A549 (cell line): ENCODE data around the gene INPP4B. TPM values are rescaled to one million over a fixed set of nuclear protein-coding genes. Genes with fewer than 3 reads are reported as not detected.

Source experiments
- ATAC-seq, 2 experiments: fragments of 200-7000 bp in 1 of 2; fragments of >200 bp in 1 of 2; cut with Nextera tagmentation in 1 of 2; cut with Tn5 transposase in 1 of 2; 3 replicates each; pipeline versions ENCODE4 v1.8.0 to v1.9.1; 2018 to 2020; ENCODE audit warnings: mild to moderate bottlenecking in 1 of 2, moderate library complexity in 1 of 2
- CTCF ChIA-PET: fragments of 300-600 bp; sonication (Branson Sonifier 250); formaldehyde crosslinking; extraction: SDS; loops from one replicate; lab custom pipeline; 2021; ENCODE audit warnings: antibody characterized with exemption, inconsistent platforms; lab: Yijun Ruan, JAX
- POLR2A ChIA-PET: fragments of 350-600 bp; formaldehyde crosslinking; extraction: SDS; loops from one replicate; lab custom pipeline; 2021; ENCODE audit warnings: antibody characterized with exemption, inconsistent platforms; lab: Yijun Ruan, JAX
- DNase-seq, 2 experiments: peaks; one replicate each; pipeline versions ENCODE4 v3.0.0 to v3.0.0-alpha.2; 2011 to 2016; ENCODE audit warnings: low read depth in 1 of 2, low spot score in 1 of 2
- FAIRE-seq: peaks from 2 replicates; lab custom pipeline; 2011; peaks lifted over from hg19 to GRCh38; lab: Jason Lieb, UNC
- H3K27ac ChIP-seq, 2 experiments: fragments of >200 bp; sonication (Bioruptor Twin); formaldehyde crosslinking; 3 replicates each; pipeline ENCODE4 v1.5.1; 2016 to 2017
- H3K4me1 ChIP-seq: fragments of >200 bp; sonication (Bioruptor Twin); formaldehyde crosslinking; 3 replicates; pipeline ENCODE4 v1.6.1; 2016
- H3K4me2 ChIP-seq: fragments of >200 bp; sonication (Bioruptor Twin); formaldehyde crosslinking; 3 replicates; pipeline ENCODE4 v1.6.1; 2016
- H3K4me3 ChIP-seq: fragments of >200 bp; sonication (Bioruptor Twin); formaldehyde crosslinking; 3 replicates; pipeline ENCODE4 v1.5.1; 2016
- H3K9me3 ChIP-seq: fragments of >200 bp; sonication (Bioruptor Twin); formaldehyde crosslinking; 3 replicates; pipeline ENCODE4 v1.6.1; 2016
- ATOH8 ChIP-seq: fragments of 250-450 bp; sonication (Bioruptor Pico); IDR thresholded peaks from 2 replicates; pipeline ENCODE4 v1.5.0; 2020; ENCODE audit warnings: low read depth, mild to moderate bottlenecking, moderate library complexity
- CBX2 ChIP-seq: fragments of 200-600 bp; sonication (generic); IDR thresholded peaks from 2 replicates; pipeline ENCODE4 v1.6.1; 2016; ENCODE audit warnings: low read depth, mild to moderate bottlenecking, borderline replicate concordance
- CBX8 ChIP-seq: fragments of 200-600 bp; sonication (generic); IDR thresholded peaks from 2 replicates; pipeline ENCODE4 v1.6.1; 2016
- CHD2 ChIP-seq: fragments of 150-350 bp; IDR thresholded peaks from 2 replicates; pipeline ENCODE4 v1.6.1; 2014; ENCODE audit warnings: low read length; ENCODE audit not compliant: partially characterized antibody
- CHD4 ChIP-seq: fragments of 200-600 bp; sonication (generic); IDR thresholded peaks from 2 replicates; pipeline ENCODE4 v1.6.1; 2016; ENCODE audit warnings: antibody characterized with exemption, mild to moderate bottlenecking, borderline replicate concordance
- CTCF ChIP-seq: fragments of >200 bp; sonication (Bioruptor Twin); formaldehyde crosslinking; IDR thresholded peaks from 3 replicates; pipeline ENCODE4 v1.5.1; 2016
- E2F6 ChIP-seq: IDR thresholded peaks from 2 replicates; pipeline ENCODE4 v1.6.1; 2012; ENCODE audit warnings: low read depth, borderline replicate concordance
- HOXB13 ChIP-seq: fragments of 250-450 bp; sonication (Bioruptor Pico); IDR thresholded peaks from 2 replicates; pipeline ENCODE4 v1.5.0; 2020; ENCODE audit warnings: low read depth, mild to moderate bottlenecking, moderate library complexity
- JUN ChIP-seq, 2 experiments: fragments of >200 bp; sonication (Bioruptor Twin); formaldehyde crosslinking; IDR thresholded peaks; 2 replicates in 1 of 2; 3 replicates in 1 of 2; pipeline ENCODE4 v1.6.1; 2016 to 2017
- JUNB ChIP-seq: fragments of >200 bp; sonication (Bioruptor Twin); formaldehyde crosslinking; IDR thresholded peaks from 2 replicates; pipeline ENCODE4 v1.6.1; 2016
- KDM1A ChIP-seq: fragments of 200-600 bp; sonication (generic); IDR thresholded peaks from 2 replicates; pipeline ENCODE4 v1.6.1; 2016; ENCODE audit warnings: low read depth, mild to moderate bottlenecking
- MAFK ChIP-seq: fragments of 450-650 bp; IDR thresholded peaks from 2 replicates; pipeline ENCODE4 v1.6.1; 2014; ENCODE audit not compliant: partially characterized antibody
- MAX ChIP-seq: IDR thresholded peaks from 2 replicates; pipeline ENCODE4 v1.6.1; 2012
- MAZ ChIP-seq: fragments of 150-350 bp; IDR thresholded peaks from 2 replicates; pipeline ENCODE4 v1.6.1; 2014; ENCODE audit warnings: antibody characterized with exemption, low read depth, low read length, borderline replicate concordance
- POLR2A ChIP-seq: IDR thresholded peaks from 2 replicates; pipeline ENCODE4 v1.6.1; 2012; ENCODE audit warnings: mild to moderate bottlenecking, low read length
- RAD21 ChIP-seq, 2 experiments: fragments of >200 bp in 1 of 2; sonication (Bioruptor Twin) in 1 of 2; formaldehyde crosslinking in 1 of 2; IDR thresholded peaks in 1 of 2; conservative IDR thresholded peaks in 1 of 2; 2 replicates in 1 of 2; 3 replicates in 1 of 2; pipeline ENCODE4 v1.6.1; 2012 to 2018; ENCODE audit warnings: inconsistent platforms in 1 of 2
- RARB ChIP-seq: fragments of 250-450 bp; sonication (Bioruptor Pico); IDR thresholded peaks from 2 replicates; pipeline ENCODE4 v1.8.0; 2021; ENCODE audit warnings: mild to moderate bottlenecking, moderate library complexity
- RNF2 ChIP-seq: fragments of 200-600 bp; sonication (generic); IDR thresholded peaks from 2 replicates; pipeline ENCODE4 v1.6.1; 2016; ENCODE audit warnings: low read depth, mild to moderate bottlenecking, antibody characterized with exemption, moderate library complexity, borderline replicate concordance
- SREBF2 ChIP-seq: fragments of 450-650 bp; IDR thresholded peaks from 2 replicates; pipeline ENCODE4 v1.6.1; 2014; ENCODE audit warnings: mild to moderate bottlenecking, moderate library complexity
- USF2 ChIP-seq: fragments of 450-650 bp; IDR thresholded peaks from 2 replicates; pipeline ENCODE4 v1.6.1; 2014; ENCODE audit warnings: antibody characterized with exemption
- ZC3H11A ChIP-seq: fragments of 450-650 bp; IDR thresholded peaks from 2 replicates; pipeline ENCODE4 v1.6.1; 2014; ENCODE audit warnings: antibody characterized with exemption, mild to moderate bottlenecking
- ZFP36 ChIP-seq: fragments of 450-650 bp; IDR thresholded peaks from 2 replicates; pipeline ENCODE4 v1.6.1; 2014; ENCODE audit warnings: borderline replicate concordance; ENCODE audit not compliant: partially characterized antibody
- WGBS: methylation state at CpG from one replicate; pipeline ENCODE4 v1.1.6; 2017; ENCODE audit errors: missing lambda C conversion rate; 5-methylcytosine and 5-hydroxymethylcytosine counted together
- polyA plus RNA-seq, 4 experiments: library from polyadenylated mRNA; depleted of rRNA in 3 of 4; stranded (reverse); fragments of >200 nt; fragmentation: RNase III in 1 of 4; extraction: RNeasy Plus Mini Kit Qiagen cat#74134 plus additional on column Dnase treatment in 1 of 4; gene quantifications; 2 replicates in 3 of 4; 3 replicates in 1 of 4; pipeline ENCODE4 v1.2.3, GENCODE V29; 2011 to 2017

The INPP4B gene
- polyA plus RNA-seq, 2 of the 4 experiments (the other 2 are of a cell fraction) = 7.2 to 14.9 TPM

GRCh38 chr4:142559986-142560385, 286.1 kb downstream of the INPP4B start:
- Histone ChIP-seq H3K4me2 (no peak overlapping the region), H3K27ac (no peak overlapping the region), H3K4me3 (no peak overlapping the region), H3K9me3 (no peaks in the 10 kb centered on the region), H3K4me1 (peaks cover 11% of the 10 kb centered on the region; the same call in 2 of the 3 replicates)
- FAIRE-seq (no peak), DNase-seq (no peak), ATAC-seq (no peak)
- TF ChIP-seq POLR2A (no peak), CHD2 (no peak), ATOH8 (CRISPR knock-in tag) (no peak), MAZ (no peak), RNF2 (no peak)
- 97% methylated on average over 4 of the region's 4 CpGs for WGBS
- CTCF ChIA-PET = no interaction called here
- POLR2A ChIA-PET = no interaction called here

GRCh38 chr4:142558851-142559250, 287.2 kb downstream of the INPP4B start:
- FAIRE-seq (no peak), DNase-seq (no peak), ATAC-seq (no peak)
- H3K9me3 ChIP-seq = no peaks in the 10 kb centered on the region
- no peak overlapping the region for H3K4me3 ChIP-seq
- peaks cover 11% of the 10 kb centered on the region; the same call in 2 of the 3 replicates for H3K4me1 ChIP-seq
- ChIA-PET CTCF (no interaction called here), POLR2A (interaction anchor here (0.6 kb wide), 1 partner anchor 206 kb away, joined by 3 read pairs; no protein-coding TSS in a partner anchor)
- no peak for TF ChIP-seq CBX2
- no peak for TF ChIP-seq USF2
- TF ChIP-seq HOXB13 = no peak
- TF ChIP-seq SREBF2 = no peak
- TF ChIP-seq JUN (IDR thresholded peaks at IDR 0.05) = no peak
- no peak for TF ChIP-seq CBX8
- no peak for TF ChIP-seq ZC3H11A
- TF ChIP-seq RARB (CRISPR knock-in tag) = no peak
- no peak for TF ChIP-seq KDM1A
- TF ChIP-seq MAFK = no peak
- no peak for TF ChIP-seq CTCF
- TF ChIP-seq CHD4 = no peak
- WGBS = 61% methylated on average over 4 of the region's 4 CpGs
- no peak overlapping the region for H3K27ac ChIP-seq
- H3K4me2 ChIP-seq = no peak overlapping the region

- FAIRE-seq (no peak), DNase-seq (no peak), ATAC-seq (no peak)
- WGBS = 85% methylated on average over 4 of the region's 4 CpGs
- no peak overlapping the region for H3K4me2 ChIP-seq
- no peak for TF ChIP-seq CBX2
- TF ChIP-seq E2F6 = no peak
- no peak for TF ChIP-seq CTCF
- TF ChIP-seq MAX = no peak
- TF ChIP-seq RAD21 (conservative IDR thresholded peaks at IDR 0.05 in 1 of 2, IDR thresholded peaks at IDR 0.05 in 1 of 2) = no peak
- no peak for TF ChIP-seq JUNB
- TF ChIP-seq ZFP36 = no peak
- no peak for TF ChIP-seq RNF2
- H3K27ac ChIP-seq = no peak overlapping the region; a peak in 1 of 6 replicates
- CTCF ChIA-PET = interaction anchor here (0.7 to 1.6 kb wide), 3 partner anchors 9 to 205 kb away, joined by 3 read pairs; no protein-coding TSS in a partner anchor
- H3K9me3 ChIP-seq = no peaks in the 10 kb centered on the region
- H3K4me1 ChIP-seq = peaks cover 11% of the 10 kb centered on the region; the same call in 2 of the 3 replicates
- no peak overlapping the region for H3K4me3 ChIP-seq
- POLR2A ChIA-PET = no interaction called here
Measured at GRCh38 chr4:142557239-142557801, 288.8 kb downstream of the INPP4B start.
